ENCODE data around the gene FAM13A. TPM values are rescaled to one million over a fixed set of nuclear protein-coding genes. Genes with fewer than 3 reads are reported as not detected.

FAM13A gene
- total and polyA plus RNA-seq, 2 of the 8 experiments (the other 6 are each of a cell fraction or from before 2014, with no cell fraction given) = 7.1 to 16.5 TPM

DNA sequence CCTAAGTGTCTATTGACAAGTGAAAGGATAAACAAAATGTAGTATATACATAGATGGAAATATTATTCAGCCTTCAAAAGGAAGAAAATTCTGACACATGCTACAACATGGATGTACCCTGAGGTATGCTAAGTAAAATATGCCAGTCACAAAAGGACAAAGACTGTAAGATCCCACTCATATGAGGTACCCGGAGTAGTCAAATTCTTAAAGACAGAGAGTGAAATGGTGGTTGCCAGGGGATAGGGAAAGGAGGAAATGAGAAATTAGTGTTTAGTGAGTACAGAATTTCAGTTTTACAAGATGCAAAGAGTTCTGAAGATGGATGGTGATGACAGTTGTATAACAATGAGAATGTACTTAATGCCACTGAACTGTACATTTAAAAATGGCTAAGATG, 257.1 kb downstream of the FAM13A start:
- no peak for DNase-seq (ENCODE audit: low read depth in 1 of 2, low spot score in 2 of 2)
- 100% methylated on average over 1 of the region's 1 CpG; no CpG with 5 or more reads in 1 of the 2 experiments for WGBS, 2 experiments (ENCODE audit: extremely low coverage in 1 of 2, insufficient coverage in 1 of 2, insufficient read length in 1 of 2, insufficient replicate concordance in 2 of 2, low coverage in 1 of 2, low lambda C conversion rate in 2 of 2, missing lambda C conversion rate in 1 of 2)

More for the DNA sequence above, 257.1 kb downstream of the FAM13A start:
- TF ChIP-seq NRF1 (IDR thresholded peaks at IDR 0.05; ENCODE audit: low read depth, low read length) = no peak
- no peak for TF ChIP-seq SRF (IDR thresholded peaks at IDR 0.05; ENCODE audit: low read depth, low read length)
- no peak overlapping the region for H4K5ac ChIP-seq (ENCODE audit: insufficient read length, low read depth, low read length)
- H3K4me2 ChIP-seq (ENCODE audit: insufficient read depth in 1 of 2, low read depth in 2 of 2, low read length in 2 of 2) = no peak overlapping the region
- no peak overlapping the region for H2BK15ac ChIP-seq (ENCODE audit: low read length)
- H2BK20ac ChIP-seq (ENCODE audit: low read length) = no peak overlapping the region
- CTCF ChIA-PET (ENCODE audit: partially characterized antibody) = no interaction called here
- H3K4me1 ChIP-seq (replicated peaks in 1 of 4; ENCODE audit: control insufficient read depth in 3 of 4, insufficient read depth in 4 of 4, low read length in 3 of 4) = no peaks in the 10 kb centered on the region
- H2BK5ac ChIP-seq (ENCODE audit: low read depth, low read length) = no peak overlapping the region
- H4K8ac ChIP-seq (ENCODE audit: extremely low read depth, insufficient read depth, low read length) = no peak overlapping the region
- no peak overlapping the region for H2AFZ ChIP-seq (ENCODE audit: low read length)
- H2AK5ac ChIP-seq (ENCODE audit: low read depth, low read length) = no peak overlapping the region
- H3K9me3 ChIP-seq (ENCODE audit: insufficient read depth in 2 of 2, low read depth in 1 of 2, low read length in 1 of 2) = no peaks in the 10 kb centered on the region
- no peak overlapping the region for H3K18ac ChIP-seq (ENCODE audit: extremely low read depth, low read length)
- H3K9ac ChIP-seq (replicated peaks in 1 of 4; ENCODE audit: extremely low read depth in 1 of 4, low read depth in 3 of 4, low read length in 3 of 4) = no peak overlapping the region
- no peak overlapping the region for H3K14ac ChIP-seq (ENCODE audit: insufficient read length)
- H2BK120ac ChIP-seq (replicated peaks; ENCODE audit: low read depth, low read length) = no peak overlapping the region
- no peaks in the 10 kb centered on the region for H3K79me2 ChIP-seq (ENCODE audit: control insufficient read depth in 1 of 2, insufficient read depth in 2 of 2, low read length in 2 of 2)
- no peak overlapping the region for H3K23ac ChIP-seq (ENCODE audit: insufficient read length)
- H4K20me1 ChIP-seq (replicated peaks in 1 of 2; ENCODE audit: control insufficient read depth in 1 of 2, insufficient read depth in 2 of 2, low read length in 2 of 2) = no peaks in the 10 kb centered on the region
- H3K36me3 ChIP-seq (ENCODE audit: control insufficient read depth in 2 of 4, insufficient read depth in 4 of 4, low read length in 3 of 4) = no peaks in the 10 kb centered on the region
- POLR2A ChIA-PET (ENCODE audit: partially characterized antibody) = no interaction called here
- H3K4ac ChIP-seq (replicated peaks; ENCODE audit: insufficient read length, low read depth, low read length) = no peak overlapping the region
- H3K56ac ChIP-seq (replicated peaks; ENCODE audit: insufficient read length, low read depth, low read length) = no peak overlapping the region
- no peak overlapping the region for H3K4me3 ChIP-seq (ENCODE audit: extremely low read depth in 1 of 4, insufficient read depth in 2 of 4, low read depth in 3 of 4, low read length in 4 of 4)
- H3K27me3 ChIP-seq (replicated peaks in 1 of 4; ENCODE audit: control insufficient read depth in 3 of 4, extremely low read depth in 1 of 4, insufficient read depth in 3 of 4, low read length in 3 of 4) = peaks cover 0 to 1% (median 0%) of the 10 kb centered on the region in 4 experiments; a peak in 1 of 7 replicates
- no peak overlapping the region for H2BK12ac ChIP-seq (ENCODE audit: low read depth, low read length)
- H3K23me2 ChIP-seq (ENCODE audit: low read depth, low read length) = no peaks in the 10 kb centered on the region
- no peak overlapping the region for H3K27ac ChIP-seq (ENCODE audit: low read depth, low read length)
- H4K91ac ChIP-seq (replicated peaks; ENCODE audit: insufficient read length, low read length) = no peak overlapping the region
- no peaks in the 10 kb centered on the region for H3K79me1 ChIP-seq (ENCODE audit: low read depth, low read length)
- FAIRE-seq = no peak

Measured in H1 (cell line).